ENCODE measurements around the gene SLC7A14. TPM values are rescaled to one million over a fixed set of nuclear protein-coding genes. Genes with fewer than 3 reads are reported as not detected.
A peak's percentile ranks its signal among the peaks of the same experiment; 100 is the strongest.

Gene SLC7A14
- total and polyA plus RNA-seq, 12 donors = under 0.01 TPM; not detected in 11

- Histone ChIP-seq H3K9me3 (no peaks in the 10 kb centered on the region), H3K27me3 (peaks cover 0 to 28% (median 22%) of the 10 kb centered on the region in 7 donors), H3K36me3 (no peaks in the 10 kb centered on the region), H3K27ac (no peak overlapping the region), H3K4me1 (peaks cover 0 to 8% (median 3%) of the 10 kb centered on the region in 9 donors), H3K4me3 (no peak overlapping the region)
- WGBS, 2 donors = 96 to 98% methylated on average over 4 of the region's 4 CpGs
- DNase-seq (no peak), ATAC-seq (no peak)
- intact Hi-C loops (cut with DNase I) = loop anchor here in 8 of 10 donors (5.0 to 10.0 kb wide), 5 partner anchors 98 to 399 kb away; no protein-coding TSS in a partner anchor
- TF ChIP-seq, protein P1, sequence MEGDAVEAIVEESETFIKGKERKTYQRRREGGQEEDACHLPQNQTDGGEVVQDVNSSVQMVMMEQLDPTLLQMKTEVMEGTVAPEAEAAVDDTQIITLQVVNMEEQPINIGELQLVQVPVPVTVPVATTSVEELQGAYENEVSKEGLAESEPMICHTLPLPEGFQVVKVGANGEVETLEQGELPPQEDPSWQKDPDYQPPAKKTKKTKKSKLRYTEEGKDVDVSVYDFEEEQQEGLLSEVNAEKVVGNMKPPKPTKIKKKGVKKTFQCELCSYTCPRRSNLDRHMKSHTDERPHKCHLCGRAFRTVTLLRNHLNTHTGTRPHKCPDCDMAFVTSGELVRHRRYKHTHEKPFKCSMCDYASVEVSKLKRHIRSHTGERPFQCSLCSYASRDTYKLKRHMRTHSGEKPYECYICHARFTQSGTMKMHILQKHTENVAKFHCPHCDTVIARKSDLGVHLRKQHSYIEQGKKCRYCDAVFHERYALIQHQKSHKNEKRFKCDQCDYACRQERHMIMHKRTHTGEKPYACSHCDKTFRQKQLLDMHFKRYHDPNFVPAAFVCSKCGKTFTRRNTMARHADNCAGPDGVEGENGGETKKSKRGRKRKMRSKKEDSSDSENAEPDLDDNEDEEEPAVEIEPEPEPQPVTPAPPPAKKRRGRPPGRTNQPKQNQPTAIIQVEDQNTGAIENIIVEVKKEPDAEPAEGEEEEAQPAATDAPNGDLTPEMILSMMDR (IDR thresholded peaks at IDR 0.05) = no peak
Observed at GRCh38 chr3:170413291-170413690, 172.6 kb downstream of the SLC7A14 start.

DNA sequence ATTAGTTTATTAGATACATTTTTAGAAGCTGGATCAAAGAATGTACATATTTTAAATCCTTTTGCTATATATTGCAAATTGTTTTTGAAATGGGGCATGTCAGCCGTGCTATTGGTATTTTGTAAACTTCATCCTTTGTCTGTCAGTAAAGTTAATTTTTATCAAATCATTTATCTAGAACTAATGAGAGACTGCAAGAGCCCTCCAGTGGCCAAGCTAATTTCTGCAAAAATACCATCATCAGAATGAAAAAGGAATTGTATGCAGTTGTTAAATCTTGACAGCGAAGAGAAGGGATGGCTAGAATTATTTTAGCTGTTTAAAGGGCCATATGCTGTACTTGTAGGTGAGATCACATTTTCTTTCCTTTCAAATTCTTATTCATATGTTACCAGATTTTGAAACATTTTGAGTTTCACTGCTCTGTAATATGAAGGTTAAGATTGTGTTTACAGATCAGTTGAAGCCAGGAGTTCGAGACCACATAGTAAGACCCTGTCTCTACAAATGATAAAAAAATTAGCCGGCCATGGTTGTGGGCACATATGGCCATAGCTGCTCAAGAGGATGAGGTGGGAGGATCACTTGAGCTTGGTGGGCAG lies 175.3 kb downstream of the SLC7A14 start:
- 68 to 70% methylated on average over 4 of the region's 4 CpGs for WGBS, 2 donors
- no peak overlapping the region for H3K4me3 ChIP-seq
- H3K27me3 ChIP-seq = peaks cover 0 to 5% (median 0%) of the 10 kb centered on the region in 7 donors
- H3K36me3 ChIP-seq = no peaks in the 10 kb centered on the region
- ATAC-seq (no peak), DNase-seq (no peak)
- no peaks in the 10 kb centered on the region for H3K4me1 ChIP-seq
- H3K9me3 ChIP-seq = no peaks in the 10 kb centered on the region
- TF ChIP-seq, protein P1 (IDR thresholded peaks at IDR 0.05) = peak in 7 of 9 donors; percentile 43 to 65 (median 56)
- no peak overlapping the region for H3K27ac ChIP-seq
- intact Hi-C loops (cut with DNase I) = loop anchor here in 9 of 10 donors (2.0 to 10.0 kb wide), 6 partner anchors 96 to 402 kb away; no protein-coding TSS in a partner anchor

Small RNA genes within 50 kb of the gene (microRNA-seq; reads per million reads assigned to microRNA genes)
- gene MIR6828 = 0 reads per million in 2 donors

Other genes with a start within 250 kb of the SLC7A14 start
- 10 to 100 TPM; 17.7 to 32.1 (median 24.9) TPM for gene SKIL, start 228.4 kb downstream of the SLC7A14 start, total RNA-seq
- gene SKIL, start 228.4 kb downstream of the SLC7A14 start, polyA plus RNA-seq = 10 to 100 TPM in 1 of 2 donors, 1 to 10 TPM in 1; 4.9 to 10.2 TPM
- 1 to 10 TPM; 1.6 to 3.9 (median 2.8) TPM for gene CLDN11, start 167.2 kb downstream of the SLC7A14 start, total RNA-seq
- gene CLDN11, start 167.2 kb downstream of the SLC7A14 start, polyA plus RNA-seq = 1 to 10 TPM; 1.6 to 3.2 TPM